Measurements from ENCODE around the gene VAV2.

VAV2 gene

GRCh38 chr9:133832877-133833276 is 159.2 kb downstream of the VAV2 start:
- DNase-seq, result no peak

GRCh38 chr9:133830711-133831110 is 161.4 kb downstream of the VAV2 start:
- no peak for DNase-seq

GRCh38 chr9:133830310-133830709 is 161.8 kb downstream of the VAV2 start:
- DNase-seq, result no peak

GRCh38 chr9:133828338-133828997 is 163.7 kb downstream of the VAV2 start:
- DNase-seq, result no peak

- DNase-seq, result no peak
These were observed 165.6 kb downstream of the VAV2 start for GRCh38 chr9:133826289-133827085.

- DNase-seq, result no peak
These were observed 166.4 kb downstream of the VAV2 start for GRCh38 chr9:133825555-133826218.

GRCh38 chr9:133824802-133825186 is 167.3 kb downstream of the VAV2 start:
- no peak for DNase-seq

GRCh38 chr9:133824106-133824801 is 167.9 kb downstream of the VAV2 start:
- no peak for DNase-seq

- DNase-seq, result no peak
These were observed 168.7 kb downstream of the VAV2 start for GRCh38 chr9:133823189-133824105.

GRCh38 chr9:133822430-133823065 is 169.6 kb downstream of the VAV2 start:
- DNase-seq, result no peak

GRCh38 chr9:133821601-133822429 is 170.3 kb downstream of the VAV2 start:
- DNase-seq, result no peak

GRCh38 chr9:133819923-133820322 is 172.2 kb downstream of the VAV2 start:
- no peak for DNase-seq

- DNase-seq, result no peak
These were observed 173.7 kb downstream of the VAV2 start for GRCh38 chr9:133818444-133818843.

GRCh38 chr9:133815781-133816180 is 176.3 kb downstream of the VAV2 start:
- no peak for DNase-seq

- no peak for DNase-seq
These were observed 177.4 kb downstream of the VAV2 start for GRCh38 chr9:133814586-133815208.

GRCh38 chr9:133813749-133814585 is 178.2 kb downstream of the VAV2 start:
- DNase-seq, result no peak

- DNase-seq, result no peak
These were observed 179.0 kb downstream of the VAV2 start for GRCh38 chr9:133812941-133813748.

Measured in NCI-H345 (cell line).